ENCODE data around the gene ULK4.

- TF ChIP-seq, protein P1, sequence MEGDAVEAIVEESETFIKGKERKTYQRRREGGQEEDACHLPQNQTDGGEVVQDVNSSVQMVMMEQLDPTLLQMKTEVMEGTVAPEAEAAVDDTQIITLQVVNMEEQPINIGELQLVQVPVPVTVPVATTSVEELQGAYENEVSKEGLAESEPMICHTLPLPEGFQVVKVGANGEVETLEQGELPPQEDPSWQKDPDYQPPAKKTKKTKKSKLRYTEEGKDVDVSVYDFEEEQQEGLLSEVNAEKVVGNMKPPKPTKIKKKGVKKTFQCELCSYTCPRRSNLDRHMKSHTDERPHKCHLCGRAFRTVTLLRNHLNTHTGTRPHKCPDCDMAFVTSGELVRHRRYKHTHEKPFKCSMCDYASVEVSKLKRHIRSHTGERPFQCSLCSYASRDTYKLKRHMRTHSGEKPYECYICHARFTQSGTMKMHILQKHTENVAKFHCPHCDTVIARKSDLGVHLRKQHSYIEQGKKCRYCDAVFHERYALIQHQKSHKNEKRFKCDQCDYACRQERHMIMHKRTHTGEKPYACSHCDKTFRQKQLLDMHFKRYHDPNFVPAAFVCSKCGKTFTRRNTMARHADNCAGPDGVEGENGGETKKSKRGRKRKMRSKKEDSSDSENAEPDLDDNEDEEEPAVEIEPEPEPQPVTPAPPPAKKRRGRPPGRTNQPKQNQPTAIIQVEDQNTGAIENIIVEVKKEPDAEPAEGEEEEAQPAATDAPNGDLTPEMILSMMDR (IDR thresholded peaks at IDR 0.05) = no peak
- no peak for TF ChIP-seq POLR2A (IDR thresholded peaks at IDR 0.05)
Observed at GRCh38 chr3:41247055-41248004, 714.6 kb downstream of the ULK4 start.

All from lower leg skin (tissue), 3 donors.